Mesenchymal stem cell (in vitro differentiated cells and primary cell): ENCODE data around the gene RCAN2.

Experiments used
- DNase-seq: peaks from one replicate; pipeline ENCODE4 v3.0.0-alpha.2; 2013
- H2AFZ ChIP-seq: one replicate; pipeline ENCODE4 v1.6.1; 2013; ENCODE audit warnings: low read depth, mild to moderate bottlenecking, control low read depth, inconsistent platforms, low read length, moderate library complexity
- H2AK5ac ChIP-seq: 2 replicates; pipeline ENCODE4 v1.6.1; 2013; ENCODE audit warnings: low read length, moderate library complexity, mild to moderate bottlenecking, inconsistent platforms; ENCODE audit not compliant: severe bottlenecking
- H2BK120ac ChIP-seq: one replicate; pipeline ENCODE4 v1.6.1; 2013; ENCODE audit warnings: low read depth, mild to moderate bottlenecking, inconsistent platforms, low read length, moderate library complexity
- H2BK12ac ChIP-seq, 2 experiments: one replicate each; pipeline ENCODE4 v1.6.1; 2013; ENCODE audit warnings: inconsistent platforms in 2 of 2, low read length in 2 of 2, mild to moderate bottlenecking in 2 of 2, moderate library complexity in 2 of 2, control low read depth in 1 of 2
- H2BK15ac ChIP-seq: one replicate; pipeline ENCODE4 v1.6.1; 2013; ENCODE audit warnings: mild to moderate bottlenecking, low read depth, inconsistent platforms; ENCODE audit not compliant: poor library complexity, severe bottlenecking
- H2BK5ac ChIP-seq: 2 replicates; pipeline ENCODE4 v1.6.1; 2013; ENCODE audit warnings: low read depth, mild to moderate bottlenecking, low read length, control low read depth, inconsistent platforms; ENCODE audit not compliant: poor library complexity, severe bottlenecking
- H3K14ac ChIP-seq, 2 experiments: one replicate each; pipeline ENCODE4 v1.6.1; 2013; ENCODE audit warnings: inconsistent platforms in 2 of 2, low read length in 2 of 2, control low read depth in 1 of 2, mild to moderate bottlenecking in 1 of 2, moderate library complexity in 1 of 2
- H3K18ac ChIP-seq, 2 experiments: one replicate each; pipeline ENCODE4 v1.6.1; 2013; ENCODE audit warnings: inconsistent platforms in 2 of 2, low read length in 2 of 2, control low read depth in 1 of 2, low read depth in 1 of 2, mild to moderate bottlenecking in 1 of 2
- H3K23ac ChIP-seq, 2 experiments: one replicate each; pipeline ENCODE4 v1.6.1; 2013; ENCODE audit warnings: inconsistent platforms in 2 of 2, low read length in 2 of 2, mild to moderate bottlenecking in 2 of 2, moderate library complexity in 2 of 2, control low read depth in 1 of 2
- H3K27ac ChIP-seq: 2 replicates; pipeline ENCODE4 v1.5.1; 2013; ENCODE audit warnings: mild to moderate bottlenecking, moderate library complexity, low read length, control low read depth, inconsistent platforms; ENCODE audit not compliant: poor library complexity, severe bottlenecking
- H3K27me3 ChIP-seq, 2 experiments: 2 replicates each; pipeline versions ENCODE4 v1.6.1 to v1.7.0; 2013; ENCODE audit warnings: low read length in 2 of 2, mild to moderate bottlenecking in 2 of 2, moderate library complexity in 2 of 2, control low read depth in 1 of 2, inconsistent platforms in 1 of 2; ENCODE audit not compliant: control insufficient read depth in 1 of 2, insufficient read depth in 1 of 2
- H3K36me3 ChIP-seq, 2 experiments: 2 replicates each; pipeline versions ENCODE4 v1.6.1 to v1.7.0; 2013; ENCODE audit warnings: low read length in 2 of 2, control low read depth in 1 of 2, inconsistent platforms in 1 of 2, low read depth in 1 of 2, mild to moderate bottlenecking in 1 of 2; ENCODE audit not compliant: insufficient read depth in 2 of 2, control insufficient read depth in 1 of 2
- H3K4ac ChIP-seq, 2 experiments: one replicate each; pipeline ENCODE4 v1.6.1; 2013; ENCODE audit warnings: inconsistent platforms in 2 of 2, low read length in 2 of 2, mild to moderate bottlenecking in 2 of 2, moderate library complexity in 2 of 2, control low read depth in 1 of 2, low read depth in 1 of 2
- H3K4me1 ChIP-seq: 2 replicates; pipeline ENCODE4 v1.6.1; 2013; ENCODE audit warnings: low read depth, low read length, control low read depth; ENCODE audit not compliant: control insufficient read depth, insufficient read depth
- H3K4me2 ChIP-seq: 2 replicates; pipeline ENCODE4 v1.6.1; 2013; ENCODE audit warnings: low read length, mild to moderate bottlenecking, inconsistent platforms; ENCODE audit not compliant: poor library complexity, severe bottlenecking
- H3K4me3 ChIP-seq, 2 experiments: 2 replicates each; pipeline versions ENCODE4 v1.5.1 to v1.7.0; 2013; ENCODE audit warnings: low read length in 2 of 2, mild to moderate bottlenecking in 2 of 2, control low read depth in 1 of 2, low read depth in 1 of 2; ENCODE audit not compliant: insufficient read depth in 1 of 2
- H3K79me1 ChIP-seq: replicated peaks from 2 replicates; pipeline ENCODE4 v1.6.1; 2013; ENCODE audit warnings: mild to moderate bottlenecking, control low read depth, low read length, inconsistent platforms; ENCODE audit not compliant: poor library complexity, severe bottlenecking
- H3K9ac ChIP-seq: 2 replicates; pipeline ENCODE4 v1.7.0; 2013; ENCODE audit warnings: mild to moderate bottlenecking, low read length, moderate library complexity
- H3K9me3 ChIP-seq: 2 replicates; pipeline ENCODE4 v1.7.0; 2013; ENCODE audit warnings: mild to moderate bottlenecking, low read length; ENCODE audit not compliant: control insufficient read depth
- H4K8ac ChIP-seq: one replicate; pipeline ENCODE4 v1.6.1; 2013; ENCODE audit warnings: inconsistent platforms, mild to moderate bottlenecking, low read length, moderate library complexity
- H4K91ac ChIP-seq: one replicate; pipeline ENCODE4 v1.6.1; 2013; ENCODE audit warnings: mild to moderate bottlenecking, low read length, inconsistent platforms
- WGBS: methylation state at CpG from one replicate; pipeline ENCODE4 v1.1.7; 2013; ENCODE audit warnings: mixed read lengths; 5-methylcytosine and 5-hydroxymethylcytosine counted together

RCAN2 gene

GRCh38 chr6:46251583-46252339, 239.5 kb downstream of the RCAN2 start:
- H3K36me3 ChIP-seq, result no peaks in the 10 kb centered on the region
- peaks cover 0 to 5% of the 10 kb centered on the region in 2 experiments for H3K27me3 ChIP-seq
- no peak overlapping the region for H3K4ac ChIP-seq
- WGBS, result 83% methylated on average over 3 of the region's 3 CpGs
- no peak overlapping the region for H2BK15ac ChIP-seq
- H2BK5ac ChIP-seq, result no peak overlapping the region
- no peak overlapping the region for H4K91ac ChIP-seq
- no peak overlapping the region for H3K23ac ChIP-seq
- no peak overlapping the region for H2AFZ ChIP-seq
- no peak overlapping the region for H3K14ac ChIP-seq
- no peak for DNase-seq
- H3K9me3 ChIP-seq, result no peaks in the 10 kb centered on the region
- no peak overlapping the region for H4K8ac ChIP-seq
- H3K4me3 ChIP-seq, result no peak overlapping the region
- H3K18ac ChIP-seq, result no peak overlapping the region
- H3K9ac ChIP-seq, result no peak overlapping the region
- H3K4me1 ChIP-seq, result no peaks in the 10 kb centered on the region
- no peak overlapping the region for H3K27ac ChIP-seq
- no peak overlapping the region for H2AK5ac ChIP-seq
- no peaks in the 10 kb centered on the region for H3K79me1 ChIP-seq
- H3K4me2 ChIP-seq, result no peak overlapping the region
- no peak overlapping the region for H2BK12ac ChIP-seq
- no peak overlapping the region for H2BK120ac ChIP-seq

GRCh38 chr6:46248143-46248542, 243.1 kb downstream of the RCAN2 start:
- Histone ChIP-seq H2BK120ac (no peak overlapping the region), H3K4me3 (no peak overlapping the region), H3K36me3 (peaks cover 0 to 6% of the 10 kb centered on the region in 2 experiments), H3K23ac (no peak overlapping the region), H3K4me1 (no peaks in the 10 kb centered on the region), H3K4ac (no peak overlapping the region), H3K79me1 (no peaks in the 10 kb centered on the region), H2BK15ac (no peak overlapping the region), H3K18ac (no peak overlapping the region), H3K4me2 (no peak overlapping the region), H4K91ac (no peak overlapping the region), H3K27ac (no peak overlapping the region), H4K8ac (no peak overlapping the region), H3K9ac (no peak overlapping the region), H2BK5ac (no peak overlapping the region), H3K9me3 (no peaks in the 10 kb centered on the region), H2BK12ac (no peak overlapping the region), H3K27me3 (no peaks in the 10 kb centered on the region), H2AK5ac (no peak overlapping the region), H2AFZ (no peak overlapping the region), H3K14ac (no peak overlapping the region)
- DNase-seq, result no peak
- no CpG with 5 or more reads among the region's 2 CpGs for whole genome bisulfite sequencing

GRCh38 chr6:46246727-46247126, 244.5 kb downstream of the RCAN2 start:
- no peak overlapping the region for H2BK15ac ChIP-seq
- H2BK12ac ChIP-seq, result no peak overlapping the region
- no peak for DNase-seq
- no peak overlapping the region for H3K23ac ChIP-seq
- no peak overlapping the region for H3K18ac ChIP-seq
- H3K4me2 ChIP-seq, result no peak overlapping the region
- H3K79me1 ChIP-seq, result no peaks in the 10 kb centered on the region
- no peaks in the 10 kb centered on the region for H3K9me3 ChIP-seq
- H3K9ac ChIP-seq, result no peak overlapping the region
- no peaks in the 10 kb centered on the region for H3K4me1 ChIP-seq
- H3K27ac ChIP-seq, result no peak overlapping the region
- H2AFZ ChIP-seq, result no peak overlapping the region
- no peak overlapping the region for H3K4ac ChIP-seq
- H2BK5ac ChIP-seq, result no peak overlapping the region
- H2AK5ac ChIP-seq, result no peak overlapping the region
- WGBS, result 91% methylated on average over 8 of the region's 8 CpGs
- H3K27me3 ChIP-seq, result no peaks in the 10 kb centered on the region
- no peak overlapping the region for H3K4me3 ChIP-seq
- no peak overlapping the region for H2BK120ac ChIP-seq
- no peak overlapping the region for H4K91ac ChIP-seq
- H4K8ac ChIP-seq, result no peak overlapping the region
- peaks cover 0 to 6% of the 10 kb centered on the region in 2 experiments for H3K36me3 ChIP-seq
- H3K14ac ChIP-seq, result no peak overlapping the region

GRCh38 chr6:46246081-46246480, 245.2 kb downstream of the RCAN2 start:
- H2AFZ ChIP-seq, result no peak overlapping the region
- DNase-seq, result no peak
- no peaks in the 10 kb centered on the region for H3K79me1 ChIP-seq
- no peak overlapping the region for H3K18ac ChIP-seq
- H3K27me3 ChIP-seq, result no peaks in the 10 kb centered on the region
- 77% methylated on average over 1 of the region's 1 CpG for WGBS
- H3K14ac ChIP-seq, result no peak overlapping the region
- H3K4me1 ChIP-seq, result no peaks in the 10 kb centered on the region
- H3K36me3 ChIP-seq, result peaks cover 0 to 6% of the 10 kb centered on the region in 2 experiments
- H2BK5ac ChIP-seq, result no peak overlapping the region
- no peak overlapping the region for H3K4me2 ChIP-seq
- no peaks in the 10 kb centered on the region for H3K9me3 ChIP-seq
- H4K91ac ChIP-seq, result no peak overlapping the region
- no peak overlapping the region for H2BK15ac ChIP-seq
- no peak overlapping the region for H2AK5ac ChIP-seq
- H3K4me3 ChIP-seq, result no peak overlapping the region
- no peak overlapping the region for H3K9ac ChIP-seq
- H4K8ac ChIP-seq, result no peak overlapping the region
- no peak overlapping the region for H3K27ac ChIP-seq
- no peak overlapping the region for H2BK12ac ChIP-seq
- H3K4ac ChIP-seq, result no peak overlapping the region
- no peak overlapping the region for H3K23ac ChIP-seq
- no peak overlapping the region for H2BK120ac ChIP-seq
